Osteoblast (primary cell): Measurements from ENCODE around the gene KCNMB1. TPM values are rescaled to one million over a fixed set of nuclear protein-coding genes. Genes with fewer than 3 reads are reported as not detected.

Experiments used
- DNase-seq: peaks from one replicate; pipeline ENCODE4 v3.0.0; 2011; ENCODE audit warnings: low spot score, mixed read lengths; ENCODE audit not compliant: insufficient read length; ENCODE audit errors: missing footprints
- H2AFZ ChIP-seq: 2 replicates; pipeline ENCODE4 v1.6.0; 2011; ENCODE audit warnings: mild to moderate bottlenecking, low read length
- H3K27ac ChIP-seq: 2 replicates; pipeline ENCODE4 v1.5.1; 2011; ENCODE audit warnings: mild to moderate bottlenecking, low read depth, low read length, moderate library complexity
- H3K27me3 ChIP-seq: 2 replicates; pipeline ENCODE4 v1.6.0; 2012; ENCODE audit warnings: mild to moderate bottlenecking, control low read depth, inconsistent platforms, low read length, moderate library complexity; ENCODE audit not compliant: insufficient read depth
- H3K36me3 ChIP-seq: 2 replicates; pipeline ENCODE4 v1.5.1; 2011; ENCODE audit warnings: mild to moderate bottlenecking, low read length, control low read depth, moderate library complexity; ENCODE audit not compliant: insufficient read depth
- H3K4me1 ChIP-seq: 2 replicates; pipeline ENCODE4 v1.5.1; 2011; ENCODE audit warnings: mild to moderate bottlenecking, low read length, control low read depth, moderate library complexity; ENCODE audit not compliant: insufficient read depth
- H3K4me2 ChIP-seq: 2 replicates; pipeline ENCODE4 v1.6.0; 2011; ENCODE audit warnings: mild to moderate bottlenecking, low read length; ENCODE audit not compliant: insufficient read depth
- H3K4me3 ChIP-seq: fragments of 200-600 bp; sonication (generic); 3 replicates; pipeline ENCODE4 v1.5.1; 2012; ENCODE audit warnings: mild to moderate bottlenecking, low read length, inconsistent platforms; ENCODE audit not compliant: insufficient read depth
- H3K79me2 ChIP-seq: 2 replicates; pipeline ENCODE4 v1.6.0; 2012; ENCODE audit warnings: mild to moderate bottlenecking, low read length, control low read depth, inconsistent platforms; ENCODE audit not compliant: insufficient read depth
- H3K9me3 ChIP-seq: 2 replicates; pipeline ENCODE4 v1.5.1; 2011; ENCODE audit warnings: low read depth, low read length, control low read depth
- H4K20me1 ChIP-seq: 2 replicates; pipeline ENCODE4 v1.6.0; 2012; ENCODE audit warnings: mild to moderate bottlenecking, low read length, control low read depth; ENCODE audit not compliant: insufficient read depth
- CTCF ChIP-seq: IDR thresholded peaks from 2 replicates; pipeline ENCODE4 v1.5.1; 2011; ENCODE audit warnings: mild to moderate bottlenecking, low read depth, low read length, moderate library complexity; ENCODE audit errors: extremely low read depth
- total RNA-seq: library from RNA; depleted of rRNA; stranded (reverse); fragments of >200 nt; gene quantifications from 2 replicates; pipeline ENCODE4 v1.2.3, GENCODE V29; 2012

The KCNMB1 gene
- total RNA-seq, 1 donor = under 0.01 TPM

DNA sequence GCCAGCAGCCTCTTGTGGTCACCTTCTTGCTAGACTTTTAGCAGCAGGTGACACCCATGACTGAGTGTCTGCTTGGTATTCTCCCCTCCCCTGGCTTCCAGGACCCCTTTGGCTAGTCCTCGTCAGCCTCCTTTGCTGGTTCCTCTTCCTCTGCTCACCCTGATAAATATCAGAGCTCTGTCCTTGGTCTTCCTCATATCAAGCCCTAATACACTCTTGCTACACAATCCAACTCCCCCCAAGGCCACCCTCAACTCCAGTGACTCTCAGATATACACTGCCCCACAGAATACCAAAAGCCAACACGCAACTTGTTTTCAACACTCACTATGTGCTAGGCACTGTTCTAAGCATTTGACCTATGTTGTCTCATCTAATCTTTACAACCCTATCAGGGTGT, 61.3 kb downstream of the KCNMB1 start:
- TF ChIP-seq CTCF = no peak
- Histone ChIP-seq H3K27me3 (no peaks in the 10 kb centered on the region), H3K79me2 (no peaks in the 10 kb centered on the region), H2AFZ (no peak overlapping the region), H3K4me2 (no peak overlapping the region), H4K20me1 (no peaks in the 10 kb centered on the region), H3K27ac (no peak overlapping the region), H3K4me3 (no peak overlapping the region), H3K9me3 (no peaks in the 10 kb centered on the region), H3K36me3 (no peaks in the 10 kb centered on the region), H3K4me1 (peaks cover 5% of the 10 kb centered on the region)
- DNase-seq = no peak

DNA sequence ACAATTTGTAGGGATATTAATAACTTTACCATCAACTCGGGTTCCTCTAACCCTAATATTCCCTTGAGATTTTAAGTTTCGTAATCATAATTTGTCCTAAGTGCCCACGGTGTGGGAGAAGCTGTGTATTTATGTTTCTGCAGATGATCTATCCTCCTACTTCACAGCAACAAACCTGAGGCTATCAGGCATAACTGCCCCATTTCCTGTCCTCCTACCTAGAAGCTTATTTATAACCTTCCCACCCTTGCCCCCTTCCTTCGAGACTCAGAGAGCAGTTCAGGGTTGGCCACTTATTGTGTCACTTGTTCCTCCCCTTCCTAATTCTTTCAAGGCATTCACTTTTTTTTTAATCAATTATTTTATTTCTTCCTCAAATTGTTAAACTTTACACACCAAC, 62.0 kb downstream of the KCNMB1 start:
- no peak overlapping the region for H3K27ac ChIP-seq
- H3K9me3 ChIP-seq = no peaks in the 10 kb centered on the region
- no peaks in the 10 kb centered on the region for H4K20me1 ChIP-seq

More for the DNA sequence above, 62.0 kb downstream of the KCNMB1 start:
- H3K4me1 ChIP-seq = peaks cover 5% of the 10 kb centered on the region
- no peak overlapping the region for H3K4me3 ChIP-seq
- no peak overlapping the region for H3K4me2 ChIP-seq
- no peaks in the 10 kb centered on the region for H3K79me2 ChIP-seq
- no peaks in the 10 kb centered on the region for H3K36me3 ChIP-seq
- no peak for DNase-seq
- H3K27me3 ChIP-seq = no peaks in the 10 kb centered on the region
- TF ChIP-seq CTCF = no peak
- H2AFZ ChIP-seq = no peak overlapping the region

Other genes starting within 250 kb of the KCNMB1 start
- gene C5orf58, start 156.4 kb downstream of the KCNMB1 start, total RNA-seq = not detected in 2 replicates
- not detected in 2 replicates for gene LCP2, start 91.6 kb downstream of the KCNMB1 start, total RNA-seq
- gene KCNIP1, start 114.7 kb upstream of the KCNMB1 start, total RNA-seq = not detected in 2 replicates